Natural killer cell treated with Interleukin-12 subunit alpha and Interleukin-12 subunit beta and Interleukin-15 and Interleukin-18, amount 100 ng/mL, for 72 hours (primary cell): ENCODE results near the gene KDSR. TPM values are rescaled to one million over a fixed set of nuclear protein-coding genes. Genes with fewer than 3 reads are reported as not detected.

Experiments
- ATAC-seq, 2 donors: fragments of 150-1000 bp; cut with Tn5 transposase in 1 of 2; sonication (Bioruptor Pico), chemical (Tn5 transposase) in 1 of 2; 2 replicates each; pipeline ENCODE4 v1.10.0; 2021
- DNase-seq: peaks from one replicate; pipeline ENCODE4 v3.0.0; 2022; ENCODE audit warnings: low spot score
- H3K27ac Mint-ChIP-seq, 2 donors: 1 replicate in 1 of 2; 2 replicates in 1 of 2; pipeline ENCODE4 v1.8.0; 2022; ENCODE audit warnings: mixed read lengths in 2 of 2, mild to moderate bottlenecking in 1 of 2, moderate library complexity in 1 of 2
- H3K27me3 Mint-ChIP-seq, 2 donors: 1 replicate in 1 of 2; 2 replicates in 1 of 2; pipeline ENCODE4 v1.8.0; 2022; ENCODE audit warnings: mixed read lengths in 2 of 2
- H3K36me3 Mint-ChIP-seq: one replicate; pipeline ENCODE4 v1.8.0; 2022; ENCODE audit warnings: mixed read lengths
- H3K4me1 Mint-ChIP-seq, 2 donors: 1 replicate in 1 of 2; 2 replicates in 1 of 2; pipeline ENCODE4 v1.8.0; 2022; ENCODE audit warnings: low read depth in 2 of 2, mixed read lengths in 2 of 2, mild to moderate bottlenecking in 1 of 2
- H3K4me3 Mint-ChIP-seq: one replicate; pipeline ENCODE4 v1.8.0; 2022; ENCODE audit warnings: mixed read lengths
- H3K9me3 Mint-ChIP-seq: 2 replicates; pipeline ENCODE4 v1.8.0; 2022; ENCODE audit warnings: mixed read lengths
- total RNA-seq, 2 donors: library from RNA; stranded (reverse); gene quantifications; one replicate each; pipeline ENCODE4 v1.2.3, GENCODE V29; 2022

Gene KDSR
- total RNA-seq, 2 donors from 2014 or later, result 21.4 to 38.5 TPM

GRCh38 chr18:63322206-63322605, 44.8 kb downstream of the KDSR start:
- H3K36me3 Mint-ChIP-seq, result peaks cover 17% of the 10 kb centered on the region
- peaks cover 35 to 41% of the 10 kb centered on the region in 2 donors for H3K4me1 Mint-ChIP-seq
- peak overlapping the region; percentile 18 to 60 for H3K27ac Mint-ChIP-seq
- H3K4me3 Mint-ChIP-seq, result peak overlapping the region; percentile 48
- no peak for ATAC-seq
- no peaks in the 10 kb centered on the region for H3K9me3 Mint-ChIP-seq
- no peak for DNase-seq
- no peaks in the 10 kb centered on the region for H3K27me3 Mint-ChIP-seq

DNA sequence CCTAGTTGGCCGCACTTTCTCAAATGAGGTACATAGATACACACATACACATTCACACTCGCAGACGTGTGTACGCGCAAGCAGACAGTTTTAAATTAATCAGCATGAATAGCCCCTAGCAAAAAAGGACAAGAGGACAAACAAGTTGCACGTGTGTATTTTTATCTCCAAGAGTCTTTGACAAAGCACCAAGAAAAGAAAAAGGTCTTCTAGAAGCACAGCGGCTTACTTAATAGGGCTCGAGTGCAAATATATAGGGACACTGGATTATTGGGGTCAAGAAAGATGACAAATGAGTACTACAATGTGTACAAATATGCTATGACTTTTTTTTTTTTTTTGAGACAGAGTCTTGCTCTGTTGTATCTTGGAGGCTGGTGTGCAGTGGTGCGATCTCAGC, 45.7 kb downstream of the KDSR start:
- Mint-ChIP-seq H3K36me3 (peaks cover 23% of the 10 kb centered on the region), H3K27ac (peak overlapping the region; percentile 95 to 99), H3K4me3 (peak overlapping the region; percentile 84)

DNA sequence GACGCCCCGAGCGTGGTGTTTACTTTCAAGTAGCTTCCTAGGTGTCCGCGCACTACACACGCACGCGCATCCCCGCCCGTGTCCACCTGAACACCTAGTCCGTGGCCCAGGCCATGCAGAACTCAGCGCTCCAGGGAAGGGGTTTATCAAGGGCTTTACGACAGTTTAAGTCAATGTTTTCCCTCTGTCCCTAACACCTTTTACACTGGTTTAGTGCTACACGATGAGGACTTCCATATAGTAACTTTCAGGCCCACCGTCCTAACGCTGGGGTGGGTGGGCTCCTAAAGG, 46.1 kb downstream of the KDSR start:
- no peaks in the 10 kb centered on the region for H3K27me3 Mint-ChIP-seq
- peaks cover 23% of the 10 kb centered on the region for H3K36me3 Mint-ChIP-seq
- peak overlapping the region; percentile 84 for H3K4me3 Mint-ChIP-seq
- ATAC-seq (no peak), DNase-seq (no peak)
- peaks cover 41 to 53% of the 10 kb centered on the region in 2 donors for H3K4me1 Mint-ChIP-seq
- peak overlapping the region; percentile 95 to 99 for H3K27ac Mint-ChIP-seq
- no peaks in the 10 kb centered on the region for H3K9me3 Mint-ChIP-seq

More for the DNA sequence above, 45.7 kb downstream of the KDSR start:
- H3K4me1 Mint-ChIP-seq, result peaks cover 39 to 50% of the 10 kb centered on the region in 2 donors
- H3K27me3 Mint-ChIP-seq, result no peaks in the 10 kb centered on the region
- DNase-seq (no peak), ATAC-seq (no peak)
- no peaks in the 10 kb centered on the region for H3K9me3 Mint-ChIP-seq

DNA sequence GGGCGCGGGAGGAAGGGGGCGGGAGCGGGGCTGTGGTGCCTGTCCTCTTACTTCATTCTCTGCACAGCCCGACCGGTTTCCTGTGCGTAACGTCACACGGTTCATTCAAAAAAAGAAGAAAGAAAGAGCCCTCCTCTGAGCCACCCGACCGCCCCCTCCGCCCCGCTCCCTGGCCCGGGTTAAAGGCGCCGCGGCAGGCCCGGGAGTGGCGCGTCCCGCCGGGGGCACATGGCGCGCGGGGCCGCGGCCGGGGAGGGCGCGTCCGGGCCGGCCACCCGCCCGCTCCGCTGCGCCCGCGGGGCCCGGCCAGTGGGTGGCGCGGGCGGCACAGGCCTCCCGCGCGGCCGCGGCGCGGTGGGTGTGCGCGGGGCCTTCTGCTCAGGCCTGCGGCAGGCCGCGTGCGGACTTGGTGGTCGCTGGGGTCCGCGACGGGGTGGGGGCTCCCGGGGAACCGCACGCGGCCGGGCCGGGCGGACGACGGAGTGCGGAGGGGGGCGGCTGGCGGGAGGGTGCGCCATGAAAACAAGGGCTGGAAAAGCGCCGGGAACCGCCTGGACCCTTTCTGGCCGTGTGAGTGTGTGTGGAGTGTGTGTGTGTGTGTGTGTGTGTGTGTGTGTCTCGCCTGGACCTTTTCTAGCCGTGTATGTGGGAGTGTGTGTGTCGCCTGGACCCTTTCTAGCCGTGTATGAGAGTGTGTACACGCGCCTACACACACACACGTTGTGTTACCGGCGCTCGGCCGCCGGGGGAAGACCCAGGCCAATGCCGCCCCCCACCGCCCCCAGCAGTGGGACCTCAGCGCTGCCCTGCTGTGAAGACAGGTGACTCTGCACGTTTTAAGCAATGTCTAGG, 46.7 kb downstream of the KDSR start:
- H3K36me3 Mint-ChIP-seq, result peaks cover 23% of the 10 kb centered on the region
- DNase-seq (peak; percentile 90), ATAC-seq (peak; percentile 90 to 94)
- H3K27ac Mint-ChIP-seq, result peak overlapping the region; percentile 95 to 99
- no peaks in the 10 kb centered on the region for H3K9me3 Mint-ChIP-seq
- peaks cover 44 to 59% of the 10 kb centered on the region in 2 donors for H3K4me1 Mint-ChIP-seq
- no peaks in the 10 kb centered on the region for H3K27me3 Mint-ChIP-seq
- peak overlapping the region; percentile 96 for H3K4me3 Mint-ChIP-seq

DNA sequence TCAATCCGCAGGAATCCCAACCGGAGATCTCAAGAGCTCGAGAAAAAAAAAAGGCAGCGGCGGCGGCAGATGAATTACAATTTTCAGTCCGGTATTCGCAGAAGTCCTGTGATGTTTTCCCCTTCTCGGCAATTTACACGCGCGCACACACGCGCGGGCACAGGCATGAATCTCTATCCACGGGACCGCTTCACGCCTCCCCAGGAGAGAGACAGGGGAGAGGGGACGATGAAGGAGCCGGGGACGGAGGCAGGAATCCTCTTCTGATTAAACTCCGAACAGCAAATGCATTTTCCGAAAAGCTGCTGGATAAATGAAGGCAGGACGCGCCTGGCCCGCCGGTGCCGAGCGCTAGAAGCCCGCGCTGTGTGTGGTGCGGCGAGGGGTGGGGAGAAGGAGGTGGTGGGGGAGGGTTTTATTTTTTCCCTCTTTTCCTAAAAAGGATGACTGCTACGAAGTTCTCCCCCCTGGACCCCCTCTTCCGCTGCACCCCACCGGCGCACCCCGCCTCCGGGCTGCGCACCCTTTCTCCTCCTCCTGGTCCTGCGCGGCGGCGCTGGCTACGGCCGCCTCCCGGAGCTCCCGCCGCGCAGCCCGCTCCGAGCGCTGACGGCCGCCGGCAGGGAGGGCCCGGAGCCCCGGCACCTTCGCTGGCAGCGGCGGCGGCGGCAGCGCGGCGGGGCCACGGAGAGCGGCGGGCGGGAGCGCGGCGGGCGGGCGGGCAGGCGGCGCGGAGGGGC, 47.5 kb downstream of the KDSR start, which contains the start of gene BCL2:
Gene BCL2 (minus strand): TSS at position 387 of the 740 bp plus-strand sequence.
- Mint-ChIP-seq H3K9me3 (no peaks in the 10 kb centered on the region), H3K36me3 (peaks cover 28% of the 10 kb centered on the region), H3K27me3 (no peaks in the 10 kb centered on the region), H3K27ac (peak within 1 kb of the TSS; percentile 95 to 99), H3K4me1 (peaks cover 52 to 67% of the 10 kb centered on the region in 2 donors), H3K4me3 (peak within 1 kb of the TSS; percentile 96)
- DNase-seq, result no peak
- peak in 1 of 2 donors; percentile 35 for ATAC-seq

DNA sequence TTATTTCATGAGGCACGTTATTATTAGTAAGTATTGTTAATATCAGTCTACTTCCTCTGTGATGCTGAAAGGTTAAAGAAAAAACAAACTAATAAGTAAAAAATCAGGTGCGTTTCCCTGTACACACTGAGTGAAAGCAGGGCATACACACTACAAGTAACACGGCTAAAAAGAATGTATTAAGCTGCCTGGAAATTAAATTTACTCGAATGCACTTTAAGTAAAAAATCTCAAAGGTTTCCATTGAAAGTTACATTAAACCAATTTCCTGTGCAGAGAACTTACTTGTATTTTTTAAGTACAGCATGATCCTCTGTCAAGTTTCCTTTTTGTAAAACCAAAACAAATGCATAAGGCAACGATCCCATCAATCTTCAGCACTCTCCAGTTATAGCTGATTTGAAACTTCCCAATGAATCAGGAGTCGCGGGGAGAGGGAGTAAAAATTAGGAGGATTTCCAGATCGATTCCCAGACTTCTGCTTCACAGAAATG, 48.1 kb downstream of the KDSR start:
- Mint-ChIP-seq H3K4me1 (peaks cover 57 to 73% of the 10 kb centered on the region in 2 donors), H3K4me3 (peak overlapping the region; percentile 96), H3K9me3 (no peaks in the 10 kb centered on the region), H3K27me3 (no peaks in the 10 kb centered on the region), H3K27ac (peak overlapping the region; percentile 95 to 99), H3K36me3 (peaks cover 34% of the 10 kb centered on the region)
- DNase-seq (no peak), ATAC-seq (no peak)

- peaks cover 63 to 79% of the 10 kb centered on the region in 2 donors for H3K4me1 Mint-ChIP-seq
- peak; percentile 54 to 66 for ATAC-seq
These were observed 48.8 kb downstream of the KDSR start for GRCh38 chr18:63317982-63318888.

GRCh38 chr18:63317556-63317946, 49.5 kb downstream of the KDSR start:
- ATAC-seq (no peak), DNase-seq (no peak)
- Mint-ChIP-seq H3K36me3 (peaks cover 35% of the 10 kb centered on the region), H3K4me3 (peak overlapping the region; percentile 96), H3K9me3 (no peaks in the 10 kb centered on the region), H3K27ac (peak overlapping the region; percentile 95 to 99), H3K4me1 (peaks cover 60 to 77% of the 10 kb centered on the region in 2 donors), H3K27me3 (no peaks in the 10 kb centered on the region)

More at GRCh38 chr18:63317982-63318888, 48.8 kb downstream of the KDSR start:
- Mint-ChIP-seq H3K36me3 (peaks cover 35% of the 10 kb centered on the region), H3K4me3 (peak overlapping the region; percentile 96), H3K27ac (peak overlapping the region; percentile 95 to 99), H3K27me3 (no peaks in the 10 kb centered on the region), H3K9me3 (no peaks in the 10 kb centered on the region)
- DNase-seq, result peak; percentile 78

- DNase-seq, result no peak
- Mint-ChIP-seq H3K4me1 (peaks cover 59 to 77% of the 10 kb centered on the region in 2 donors), H3K27ac (peak overlapping the region; percentile 95 to 99), H3K4me3 (peak overlapping the region; percentile 96), H3K36me3 (peaks cover 35% of the 10 kb centered on the region), H3K9me3 (no peaks in the 10 kb centered on the region), H3K27me3 (no peaks in the 10 kb centered on the region)
- ATAC-seq, result no peak
These were observed 50.1 kb downstream of the KDSR start for GRCh38 chr18:63316612-63317555.

- DNase-seq, result no peak
- H3K36me3 Mint-ChIP-seq, result peaks cover 39% of the 10 kb centered on the region
These were observed 51.1 kb downstream of the KDSR start for GRCh38 chr18:63315876-63316275.

DNA sequence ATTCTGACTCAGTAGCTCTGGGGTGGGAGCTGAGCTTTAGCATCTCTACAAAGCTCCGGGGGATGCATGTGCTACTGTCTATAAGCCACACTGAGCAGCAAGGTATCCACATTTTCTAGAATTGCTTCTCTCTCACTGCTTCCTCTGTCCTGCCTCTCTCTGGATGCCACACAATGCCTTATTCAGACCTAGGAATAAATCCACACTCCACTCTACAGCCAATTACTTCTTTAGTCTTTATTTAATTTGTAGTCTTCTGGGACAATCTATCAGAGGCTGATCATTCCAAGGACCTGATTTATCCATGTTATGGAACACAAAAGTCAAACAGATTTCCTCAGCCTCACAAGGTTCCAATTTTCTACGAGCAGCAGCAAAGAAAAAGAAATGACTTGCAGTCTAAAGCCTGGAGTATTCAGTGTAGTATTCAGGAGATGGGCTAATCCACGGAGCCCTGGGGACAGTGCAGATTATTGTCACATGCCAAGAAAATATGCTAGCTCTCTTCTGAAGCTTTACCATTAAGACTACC, 51.8 kb downstream of the KDSR start:
- ATAC-seq, result no peak
- peak overlapping the region; percentile 96 for H3K4me3 Mint-ChIP-seq

More at GRCh38 chr18:63315876-63316275, 51.1 kb downstream of the KDSR start:
- peak overlapping the region; percentile 96 for H3K4me3 Mint-ChIP-seq
- H3K27ac Mint-ChIP-seq, result peak overlapping the region; percentile 95 to 99
- ATAC-seq, result no peak
- H3K27me3 Mint-ChIP-seq, result no peaks in the 10 kb centered on the region
- no peaks in the 10 kb centered on the region for H3K9me3 Mint-ChIP-seq
- peaks cover 54 to 75% of the 10 kb centered on the region in 2 donors for H3K4me1 Mint-ChIP-seq

More for the DNA sequence above, 51.8 kb downstream of the KDSR start:
- peak overlapping the region; percentile 95 to 99 for H3K27ac Mint-ChIP-seq
- peaks cover 39% of the 10 kb centered on the region for H3K36me3 Mint-ChIP-seq
- H3K27me3 Mint-ChIP-seq, result no peaks in the 10 kb centered on the region
- no peaks in the 10 kb centered on the region for H3K9me3 Mint-ChIP-seq
- no peak for DNase-seq
- H3K4me1 Mint-ChIP-seq, result peaks cover 54 to 78% of the 10 kb centered on the region in 2 donors
